PC-3 (cell line): ENCODE measurements around the gene NDUFS7.

Experiments used
- CTCF ChIP-seq: fragments of 300-600 bp; sonication (generic); conservative IDR thresholded peaks from 2 replicates; pipeline ENCODE4 v1.5.1; 2017; ENCODE audit warnings: antibody characterized with exemption, low read depth, mild to moderate bottlenecking, low read length
- EZH2phosphoT487 ChIP-seq: fragments of 300-600 bp; sonication (generic); IDR thresholded peaks from 2 replicates; pipeline ENCODE4 v1.6.1; 2018; ENCODE audit warnings: mild to moderate bottlenecking, antibody characterized with exemption, low read length, borderline replicate concordance

GRCh38 chr19:1412995-1413800 is 29.5 kb downstream of the NDUFS7 start:
- TF ChIP-seq CTCF (no peak), EZH2phosphoT487 (no peak)
